A673 (cell line): ENCODE data around the gene FADS6. TPM values are rescaled to one million over a fixed set of nuclear protein-coding genes. Genes with fewer than 3 reads are reported as not detected.
A peak's percentile ranks its signal among the peaks of the same experiment; 100 is the strongest.
"Not testable (repeated sequence)": the region's sequence is repeated elsewhere in the genome, so short reads cannot be mapped to it uniquely, and the experiment has no call there.

Experiments used
- BruUV-seq: library from RNA; stranded (reverse); fragments of 400-500 nt; replicated peaks from 2 replicates; lab custom pipeline; 2021; lab: Mats Ljungman, UMichigan
- CTCF ChIA-PET: fragments of 300-600 bp; sonication (Branson Sonifier 250); formaldehyde crosslinking; loops from one replicate; lab custom pipeline; 2022; ENCODE audit warnings: antibody characterized with exemption; lab: Charles Lee
- POLR2A ChIA-PET: fragments of 300-600 bp; sonication (Branson Sonifier 250); formaldehyde crosslinking; loops from one replicate; lab custom pipeline; 2022; ENCODE audit warnings: antibody characterized with exemption; ENCODE audit not compliant: low non-redundant PET; lab: Charles Lee
- DNase-seq: peaks from one replicate; pipeline ENCODE4 v3.0.0-alpha.2; 2015; ENCODE audit warnings: low spot score
- H3K27ac ChIP-seq: fragments of 200-600 bp; sonication (generic); 2 replicates; pipeline ENCODE4 v1.5.1; 2016; ENCODE audit warnings: mixed run types, low read depth, mild to moderate bottlenecking, mixed read lengths, antibody characterized with exemption, low read length; ENCODE audit not compliant: poor library complexity, severe bottlenecking
- H3K27me3 ChIP-seq: fragments of 200-600 bp; sonication (generic); replicated peaks from 2 replicates; pipeline ENCODE4 v1.6.1; 2017; ENCODE audit warnings: mixed run types, low read depth, mild to moderate bottlenecking, mixed read lengths, antibody characterized with exemption, low read length; ENCODE audit not compliant: insufficient read depth, poor library complexity
- H3K36me3 ChIP-seq: fragments of 200-600 bp; sonication (generic); 2 replicates; pipeline ENCODE4 v1.6.1; 2016; ENCODE audit warnings: mixed run types, mild to moderate bottlenecking, mixed read lengths, antibody characterized with exemption, low read length; ENCODE audit not compliant: insufficient read depth, poor library complexity, severe bottlenecking
- H3K4me1 ChIP-seq: fragments of 200-600 bp; sonication (generic); 2 replicates; pipeline ENCODE4 v1.6.1; 2017; ENCODE audit warnings: mixed run types, mild to moderate bottlenecking, mixed read lengths, antibody characterized with exemption, low read length; ENCODE audit not compliant: insufficient read depth, poor library complexity, severe bottlenecking
- H3K4me3 ChIP-seq: fragments of 200-600 bp; sonication (generic); 2 replicates; pipeline ENCODE4 v1.5.1; 2016; ENCODE audit warnings: low read depth, mixed run types, mild to moderate bottlenecking, mixed read lengths, low read length; ENCODE audit not compliant: poor library complexity, severe bottlenecking
- H3K9me3 ChIP-seq: fragments of 200-600 bp; sonication (generic); 2 replicates; pipeline ENCODE4 v1.6.1; 2016; ENCODE audit warnings: mixed run types, low read depth, mild to moderate bottlenecking, mixed read lengths, antibody characterized with exemption, low read length; ENCODE audit not compliant: poor library complexity, severe bottlenecking
- CTCF ChIP-seq: fragments of 300-800, 200-600 bp; sonication (generic); conservative IDR thresholded peaks from 2 replicates; pipeline ENCODE4 v1.5.1; 2017; ENCODE audit warnings: low read depth, mild to moderate bottlenecking, antibody characterized with exemption, low read length, moderate library complexity, mixed read lengths
- EZH2 ChIP-seq: fragments of 200-600 bp; sonication (generic); IDR thresholded peaks from 2 replicates; pipeline ENCODE4 v1.6.1; 2017; ENCODE audit warnings: borderline replicate concordance, low read depth, mild to moderate bottlenecking, mixed read lengths, antibody characterized with exemption, low read length; ENCODE audit not compliant: poor library complexity, severe bottlenecking
- intact Hi-C: fragments of 100-400 bp; cut with micrococcal nuclease; formaldehyde crosslinking; loops from one replicate; pipeline ENCODE4 v1.10.0; 2022; ENCODE audit not compliant: unreplicated experiment
- total RNA-seq: library from RNA; stranded (reverse); gene quantifications from 2 replicates; pipeline ENCODE4 v1.2.3, GENCODE V29; 2021

The FADS6 gene
- total RNA-seq, 1 experiment from 2014 or later = not detected

GRCh38 chr17:74871356-74872076, 21.9 kb downstream of the FADS6 start:
- POLR2A ChIA-PET = no interaction called here

GRCh38 chr17:74870512-74870911, 22.9 kb downstream of the FADS6 start:
- DNase-seq = peak; percentile 35
- Histone ChIP-seq H3K27ac (no peak overlapping the region), H3K36me3 (no peaks in the 10 kb centered on the region), H3K9me3 (no peaks in the 10 kb centered on the region), H3K4me3 (no peak overlapping the region), H3K27me3 (no peaks in the 10 kb centered on the region), H3K4me1 (peaks cover 23% of the 10 kb centered on the region)
- ChIA-PET CTCF (interaction anchor here (0.6 kb wide), 1 partner anchor 88 kb away, joined by 4 read pairs; no protein-coding TSS in a partner anchor), POLR2A (no interaction called here)
- intact Hi-C loops = no loop called here
- BruUV-seq = no TSS peak
- TF ChIP-seq CTCF (no peak), EZH2 (no peak)

More at GRCh38 chr17:74871356-74872076, 21.9 kb downstream of the FADS6 start:
- intact Hi-C loops = no loop called here
- CTCF ChIA-PET = no interaction called here
- TF ChIP-seq EZH2 (no peak), CTCF (no peak)
- no TSS peak for BruUV-seq
- Histone ChIP-seq H3K27me3 (no peaks in the 10 kb centered on the region), H3K36me3 (no peaks in the 10 kb centered on the region), H3K27ac (peak overlapping the region; percentile 90), H3K4me3 (peak overlapping the region; percentile 77), H3K9me3 (no peaks in the 10 kb centered on the region), H3K4me1 (peaks cover 23% of the 10 kb centered on the region)
- DNase-seq = no peak

GRCh38 chr17:74870028-74870427, 23.4 kb downstream of the FADS6 start:
- intact Hi-C loops, H3K9me3 ChIP-seq, H3K27me3 ChIP-seq, H3K4me3 ChIP-seq, DNase-seq, H3K27ac ChIP-seq, H3K36me3 ChIP-seq, POLR2A ChIA-PET, BruUV-seq: not testable (repeated sequence)
- peaks cover 23% of the 10 kb centered on the region for H3K4me1 ChIP-seq
- CTCF ChIA-PET = interaction anchor here (0.6 kb wide), 2 partner anchors 87 to 129 kb away, joined by 3 to 4 read pairs; no protein-coding TSS in a partner anchor

GRCh38 chr17:74868908-74869255, 24.6 kb downstream of the FADS6 start:
- intact Hi-C loops = no loop called here
- ChIA-PET POLR2A (no interaction called here), CTCF (no interaction called here)
- no peak overlapping the region for H3K4me3 ChIP-seq
- H3K27ac ChIP-seq = no peak overlapping the region
- no TSS peak for BruUV-seq
- H3K27me3 ChIP-seq = no peaks in the 10 kb centered on the region
- DNase-seq = no peak
- TF ChIP-seq EZH2 = no peak
- no peak for TF ChIP-seq CTCF
- H3K4me1 ChIP-seq = peaks cover 20% of the 10 kb centered on the region
- no peaks in the 10 kb centered on the region for H3K9me3 ChIP-seq
- no peaks in the 10 kb centered on the region for H3K36me3 ChIP-seq
